Right atrium auricular region (tissue), 2 donors: ENCODE results near the gene AFAP1. TPM values are rescaled to one million over a fixed set of nuclear protein-coding genes. Genes with fewer than 3 reads are reported as not detected.

Experiments used
- DNase-seq: peaks from one replicate; pipeline ENCODE4 v3.0.0-alpha.2; 2019; ENCODE audit warnings: low spot score
- H3K27ac ChIP-seq, 2 donors: fragments of 200-600 bp; sonication (generic); 1 replicate in 1 of 2; 2 replicates in 1 of 2; pipeline ENCODE4 v1.5.1; 2016 to 2019
- H3K27me3 ChIP-seq, 2 donors: fragments of 200-600 bp; sonication (generic); one replicate each; pipeline versions ENCODE4 v1.5.1 to v1.6.0; 2017 to 2019
- H3K36me3 ChIP-seq: fragments of 200-600 bp; sonication (generic); one replicate; pipeline ENCODE4 v1.5.1; 2016
- H3K4me1 ChIP-seq, 2 donors: fragments of 200-600 bp; sonication (generic); one replicate each; pipeline versions ENCODE4 v1.5.1 to v1.6.0; 2017 to 2019
- H3K4me3 ChIP-seq, 2 donors: fragments of 200-600 bp; sonication (generic); 1 replicate in 1 of 2; 2 replicates in 1 of 2; pipeline ENCODE4 v1.5.1; 2017 to 2019; ENCODE audit warnings: mild to moderate bottlenecking in 1 of 2, moderate library complexity in 1 of 2
- H3K9me3 ChIP-seq, 2 donors: fragments of 200-600 bp; sonication (generic); one replicate each; pipeline ENCODE4 v1.5.1; 2019
- total RNA-seq, 2 donors: library from RNA; depleted of rRNA; stranded (reverse); fragments of >200 nt; gene quantifications; one replicate each; pipeline ENCODE4 v1.1.0, GENCODE V29; 2016
- TF ChIP-seq, protein P1 (sequence below), 2 donors: fragments of 200-600 bp; sonication (generic); IDR thresholded peaks; one replicate each; pipeline ENCODE4 v1.5.1; 2019; ENCODE audit warnings: antibody characterized with exemption in 2 of 2

Gene AFAP1
- total RNA-seq, 2 donors from 2014 or later, result 16.2 to 27.2 TPM

GRCh38 chr4:7767966-7768365 is 171.7 kb downstream of the AFAP1 start:
- TF ChIP-seq, protein P1, sequence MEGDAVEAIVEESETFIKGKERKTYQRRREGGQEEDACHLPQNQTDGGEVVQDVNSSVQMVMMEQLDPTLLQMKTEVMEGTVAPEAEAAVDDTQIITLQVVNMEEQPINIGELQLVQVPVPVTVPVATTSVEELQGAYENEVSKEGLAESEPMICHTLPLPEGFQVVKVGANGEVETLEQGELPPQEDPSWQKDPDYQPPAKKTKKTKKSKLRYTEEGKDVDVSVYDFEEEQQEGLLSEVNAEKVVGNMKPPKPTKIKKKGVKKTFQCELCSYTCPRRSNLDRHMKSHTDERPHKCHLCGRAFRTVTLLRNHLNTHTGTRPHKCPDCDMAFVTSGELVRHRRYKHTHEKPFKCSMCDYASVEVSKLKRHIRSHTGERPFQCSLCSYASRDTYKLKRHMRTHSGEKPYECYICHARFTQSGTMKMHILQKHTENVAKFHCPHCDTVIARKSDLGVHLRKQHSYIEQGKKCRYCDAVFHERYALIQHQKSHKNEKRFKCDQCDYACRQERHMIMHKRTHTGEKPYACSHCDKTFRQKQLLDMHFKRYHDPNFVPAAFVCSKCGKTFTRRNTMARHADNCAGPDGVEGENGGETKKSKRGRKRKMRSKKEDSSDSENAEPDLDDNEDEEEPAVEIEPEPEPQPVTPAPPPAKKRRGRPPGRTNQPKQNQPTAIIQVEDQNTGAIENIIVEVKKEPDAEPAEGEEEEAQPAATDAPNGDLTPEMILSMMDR (IDR thresholded peaks at IDR 0.05), result no peak

DNA sequence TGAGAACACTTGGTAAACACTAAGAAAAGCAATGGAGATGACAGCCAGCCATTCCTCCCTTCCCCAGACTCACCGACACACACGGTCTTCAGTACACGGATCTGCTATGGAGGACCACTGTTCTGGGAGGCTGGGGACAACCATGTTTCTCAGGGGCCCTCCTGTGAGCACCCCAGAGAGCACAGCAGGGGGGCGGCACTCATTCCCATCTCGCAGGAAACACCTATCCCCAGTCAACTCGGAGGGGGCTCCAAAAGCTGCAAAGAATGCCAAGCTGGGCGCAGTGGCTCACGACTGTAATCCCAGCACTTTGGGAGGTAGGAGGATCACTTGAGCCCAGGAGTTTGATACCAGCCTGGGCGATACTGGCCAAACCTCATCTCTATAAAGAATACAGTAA is 172.1 kb downstream of the AFAP1 start:
- H3K4me3 ChIP-seq, result no peak overlapping the region
- peaks cover 74% of the 10 kb centered on the region for H3K36me3 ChIP-seq
- TF ChIP-seq, protein P1 (IDR thresholded peaks at IDR 0.05), result no peak
- no peak for DNase-seq
- H3K9me3 ChIP-seq, result no peaks in the 10 kb centered on the region
- H3K27me3 ChIP-seq, result no peaks in the 10 kb centered on the region
- H3K27ac ChIP-seq, result no peak overlapping the region
- H3K4me1 ChIP-seq, result peaks cover 0 to 32% of the 10 kb centered on the region in 2 donors

More at GRCh38 chr4:7767966-7768365, 171.7 kb downstream of the AFAP1 start:
- H3K9me3 ChIP-seq, result no peaks in the 10 kb centered on the region
- no peak overlapping the region for H3K4me3 ChIP-seq
- DNase-seq, result no peak
- H3K27me3 ChIP-seq, result no peaks in the 10 kb centered on the region
- H3K36me3 ChIP-seq, result peaks cover 74% of the 10 kb centered on the region
- H3K27ac ChIP-seq, result no peak overlapping the region
- peaks cover 0 to 32% of the 10 kb centered on the region in 2 donors for H3K4me1 ChIP-seq

DNA sequence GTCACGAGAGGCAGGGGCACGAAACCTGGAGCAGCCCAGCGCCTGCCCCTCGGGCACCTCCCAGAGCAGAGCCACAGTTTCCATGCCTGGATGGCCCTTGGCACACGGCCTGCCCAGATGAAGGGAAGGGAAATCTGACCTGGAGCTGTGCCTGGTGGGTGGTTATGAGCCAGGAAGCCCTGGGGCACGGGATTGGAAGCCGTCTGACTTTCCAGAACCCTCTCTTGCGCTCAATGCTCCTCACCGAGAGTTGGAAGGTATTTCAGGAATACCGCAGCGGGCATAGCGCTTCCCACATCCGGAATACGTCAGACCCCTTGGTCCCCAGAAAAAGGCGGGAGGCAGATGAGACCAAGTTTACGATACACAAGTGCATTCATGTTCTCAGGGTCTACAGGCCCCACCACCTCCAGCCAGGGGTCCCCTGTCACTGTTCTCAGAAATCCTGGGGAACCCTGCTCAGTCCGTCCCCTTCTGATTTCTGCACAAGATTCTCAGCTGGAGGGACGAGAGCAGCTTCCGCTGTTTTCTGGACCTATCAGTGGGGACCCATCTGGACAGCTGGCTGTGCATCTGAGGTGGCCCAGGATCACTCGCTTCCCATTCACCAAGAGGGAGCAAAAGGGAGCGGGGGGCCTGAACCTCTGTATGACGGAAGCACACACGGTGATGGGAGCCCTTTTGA is 172.9 kb downstream of the AFAP1 start:
- Histone ChIP-seq H3K9me3 (no peaks in the 10 kb centered on the region), H3K36me3 (peaks cover 69% of the 10 kb centered on the region), H3K4me1 (peaks cover 0 to 32% of the 10 kb centered on the region in 2 donors), H3K27ac (no peak overlapping the region), H3K27me3 (no peaks in the 10 kb centered on the region), H3K4me3 (no peak overlapping the region)
- DNase-seq, result no peak
- TF ChIP-seq, protein P1 (IDR thresholded peaks at IDR 0.05), result no peak

DNA sequence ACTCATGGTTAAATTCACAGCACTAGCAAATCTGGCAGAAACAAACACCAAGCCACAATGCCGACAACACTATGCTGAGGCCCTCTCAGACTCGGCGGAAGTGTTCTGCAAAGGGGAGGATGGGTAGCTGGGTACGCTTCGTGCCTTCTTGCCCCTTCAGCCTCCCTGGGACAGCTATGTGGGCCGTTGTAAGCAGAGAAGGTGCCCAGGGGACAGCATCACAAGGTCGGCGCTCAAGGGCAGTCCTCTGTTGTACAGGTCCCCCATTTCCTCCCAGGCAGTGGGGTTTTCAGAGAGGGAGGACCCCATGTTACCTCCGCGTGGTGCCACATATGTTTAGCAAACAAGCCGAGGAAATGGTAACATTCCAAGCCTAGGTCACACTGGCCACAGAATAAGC is 173.6 kb downstream of the AFAP1 start:
- DNase-seq, result no peak
- Histone ChIP-seq H3K27me3 (no peaks in the 10 kb centered on the region), H3K4me3 (no peak overlapping the region), H3K36me3 (peaks cover 62% of the 10 kb centered on the region), H3K9me3 (no peaks in the 10 kb centered on the region), H3K27ac (no peak overlapping the region), H3K4me1 (peaks cover 0 to 32% of the 10 kb centered on the region in 2 donors)
- TF ChIP-seq, protein P1 (IDR thresholded peaks at IDR 0.05), result no peak

- DNase-seq, result no peak
- Histone ChIP-seq H3K27me3 (no peaks in the 10 kb centered on the region), H3K27ac (no peak overlapping the region), H3K36me3 (peaks cover 62% of the 10 kb centered on the region), H3K4me3 (no peak overlapping the region), H3K4me1 (peaks cover 0 to 29% of the 10 kb centered on the region in 2 donors), H3K9me3 (no peaks in the 10 kb centered on the region)
- TF ChIP-seq, protein P1 (IDR thresholded peaks at IDR 0.05), result no peak
These were observed 174.0 kb downstream of the AFAP1 start for GRCh38 chr4:7765666-7766065.

GRCh38 chr4:7764466-7764865 is 175.2 kb downstream of the AFAP1 start:
- TF ChIP-seq, protein P1 (IDR thresholded peaks at IDR 0.05), result no peak
- DNase-seq, result no peak
- peaks cover 61% of the 10 kb centered on the region for H3K36me3 ChIP-seq
- H3K4me1 ChIP-seq, result peaks cover 0 to 17% of the 10 kb centered on the region in 2 donors
- no peak overlapping the region for H3K4me3 ChIP-seq
- H3K27me3 ChIP-seq, result no peaks in the 10 kb centered on the region
- H3K27ac ChIP-seq, result no peak overlapping the region
- no peaks in the 10 kb centered on the region for H3K9me3 ChIP-seq
